Hippocampal formation (tissue), 2 donors: ENCODE data around the gene NFIB.

ENCODE experiments used
- DNase-seq, 2 donors: peaks; one replicate each; lab custom pipeline; 2025; lab: John Stamatoyannopoulos, UW

Gene NFIB

DNA sequence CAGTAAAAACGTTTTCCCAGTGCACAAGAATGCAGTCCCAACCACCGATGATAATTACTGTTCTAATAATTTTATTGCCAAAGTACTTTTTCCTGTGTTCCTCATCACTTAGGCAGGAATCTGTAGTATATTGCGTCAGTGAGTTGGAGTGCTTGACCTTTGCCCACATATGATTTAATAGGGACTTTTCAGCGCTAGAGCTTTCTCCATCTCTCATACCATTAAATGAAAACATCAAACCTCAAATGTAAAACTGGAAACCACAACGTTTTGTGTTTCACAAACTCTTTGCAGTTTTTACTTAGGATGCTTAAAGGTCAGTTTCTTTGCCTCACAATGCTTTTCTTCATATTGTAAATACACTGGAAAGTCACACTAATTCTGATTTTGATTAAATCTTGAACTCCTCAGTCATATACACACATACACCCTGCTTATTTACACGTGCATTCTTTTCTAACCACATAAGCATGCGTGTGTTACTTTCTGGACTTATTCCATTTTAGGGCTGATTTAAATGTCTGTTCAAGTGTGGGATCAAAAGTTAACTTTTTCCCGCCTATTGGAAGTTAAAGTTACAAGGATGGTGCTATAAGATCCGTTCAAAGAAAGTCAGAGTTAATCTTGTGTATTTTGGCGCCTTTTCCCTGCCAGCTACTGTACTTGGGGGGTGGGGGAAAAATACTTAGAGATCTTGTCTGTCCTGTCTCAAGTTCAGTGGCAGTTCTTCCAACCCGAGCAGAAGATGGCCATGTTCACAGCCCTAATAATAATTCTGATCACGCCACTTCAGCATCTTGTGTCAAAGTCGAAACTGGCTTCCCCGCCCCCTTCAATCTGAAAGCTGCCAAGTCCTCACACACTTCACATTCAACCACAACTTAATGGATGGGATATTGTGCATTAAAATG lies 6.6 kb upstream of the NFIB start:
- DNase-seq: no peak

- no peak for DNase-seq
Measured at GRCh38 chr9:14318934-14319580, 5.1 kb upstream of the NFIB start.

DNA sequence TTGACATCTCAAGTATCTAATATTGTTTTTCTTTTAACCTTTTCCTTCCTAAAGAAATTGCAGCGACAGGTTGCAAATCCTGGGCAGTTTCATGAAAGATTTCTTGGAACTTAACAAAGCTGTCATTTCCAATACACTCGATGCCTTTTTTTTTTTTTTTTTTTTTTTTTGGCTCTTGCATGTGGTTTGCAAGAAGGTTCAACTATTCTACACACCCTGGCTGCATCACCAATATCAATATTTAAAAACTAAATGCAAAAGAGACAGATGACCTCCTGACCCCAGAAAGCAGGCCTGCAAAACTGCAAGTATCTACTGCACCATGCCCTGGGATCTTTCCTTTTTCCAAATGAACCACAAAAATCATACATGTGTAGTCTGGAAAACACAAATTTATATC lies 4.4 kb upstream of the NFIB start:
- no peak for DNase-seq

DNA sequence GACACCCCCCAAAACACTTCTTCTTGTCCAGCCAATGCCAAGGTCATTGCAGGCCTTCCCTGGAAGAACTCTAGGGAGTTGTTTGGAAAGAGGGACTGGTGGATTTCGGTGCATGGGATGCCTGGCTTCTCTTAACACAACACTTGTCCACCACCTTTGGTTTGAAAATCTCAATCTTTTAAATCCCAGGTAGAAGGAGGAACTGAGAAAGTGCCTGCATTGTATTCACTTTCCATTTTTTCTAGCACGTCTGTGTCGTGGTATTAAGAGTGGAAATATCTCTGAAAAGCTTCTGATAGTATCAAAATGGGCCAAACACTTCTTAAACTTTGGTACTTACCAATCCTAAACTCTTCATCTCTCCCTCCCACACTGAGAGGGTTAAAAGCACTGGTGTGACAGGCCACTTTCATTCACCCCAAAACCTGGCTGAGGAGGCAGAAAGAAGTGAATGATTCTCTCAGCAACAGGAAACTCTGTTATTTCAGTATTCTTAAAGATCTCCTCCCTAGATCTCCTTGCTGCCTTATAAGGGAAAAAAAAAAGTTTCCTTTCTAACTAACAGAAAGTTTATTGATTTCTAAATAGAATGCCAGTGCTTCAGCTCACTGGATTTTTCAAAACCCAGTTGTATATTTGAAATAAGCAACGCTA lies 3.9 kb upstream of the NFIB start:
- no peak for DNase-seq

- DNase-seq: no peak
Measured at GRCh38 chr9:14316602-14317300, 2.8 kb upstream of the NFIB start.

DNA sequence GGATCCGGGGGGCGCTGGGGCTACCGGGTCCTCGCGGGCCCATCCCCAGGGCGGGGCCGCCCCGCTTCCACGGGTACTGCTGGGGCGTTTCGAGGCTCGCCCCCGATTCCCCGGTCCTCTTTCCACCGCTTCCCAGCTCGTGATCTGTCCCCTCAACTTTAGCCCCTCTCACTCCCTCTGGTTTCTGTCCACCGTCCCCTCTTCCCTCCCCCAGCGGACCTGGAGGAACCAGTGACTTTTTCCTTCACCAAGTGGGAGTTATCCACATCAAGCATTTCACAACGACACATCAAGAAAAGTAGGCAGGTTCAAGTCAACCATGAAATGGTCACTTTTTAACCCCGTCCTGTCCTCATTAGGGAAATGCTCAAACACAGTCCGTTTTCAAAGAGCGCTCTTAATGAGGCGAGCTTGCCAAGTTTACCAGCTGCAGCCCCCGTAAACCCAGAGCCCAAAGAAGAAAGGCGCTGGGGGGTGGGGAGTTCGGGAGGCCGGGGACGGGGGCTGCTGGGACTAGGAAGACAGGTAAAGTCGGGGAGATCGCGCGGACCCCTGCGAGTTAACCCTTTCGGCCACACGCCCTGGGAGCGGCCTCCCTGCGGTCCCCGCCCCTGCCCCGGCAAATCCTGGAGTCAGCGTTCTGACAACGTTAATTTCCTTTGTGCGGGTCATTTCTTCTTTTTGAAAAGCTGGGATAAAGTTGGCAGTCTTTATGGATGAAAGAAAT lies 2.1 kb upstream of the NFIB start:
- DNase-seq: no peak

GRCh38 chr9:14314929-14315874 lies 1.3 kb upstream of the NFIB start:
- peak in 1 of 2 donors; percentile 89 for DNase-seq

DNA sequence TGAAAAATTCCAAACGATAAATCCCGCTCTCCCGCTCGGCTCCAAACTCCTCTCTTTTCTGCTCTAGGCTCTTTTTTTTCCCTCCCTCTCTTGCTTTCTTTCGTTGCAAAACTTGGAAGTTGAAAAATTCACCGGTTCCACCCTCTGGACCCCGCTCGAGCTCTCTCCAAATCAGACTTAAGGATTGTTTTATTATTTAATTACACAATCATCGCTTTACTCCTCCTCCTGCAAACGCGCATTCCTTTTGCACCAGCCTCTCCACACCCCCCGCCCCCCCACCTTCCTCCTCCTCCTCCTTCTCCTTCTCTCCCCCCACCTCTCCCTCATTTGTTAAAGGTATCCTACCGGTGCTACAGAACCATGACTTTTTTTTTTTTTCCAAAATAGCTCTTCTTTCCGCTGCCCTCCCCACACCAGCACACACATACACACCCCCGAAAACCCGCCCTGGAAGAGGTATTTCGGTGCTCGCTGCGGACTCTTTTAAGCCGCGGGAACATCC lies 535 bp upstream of the NFIB start:
- DNase-seq: no peak

DNA sequence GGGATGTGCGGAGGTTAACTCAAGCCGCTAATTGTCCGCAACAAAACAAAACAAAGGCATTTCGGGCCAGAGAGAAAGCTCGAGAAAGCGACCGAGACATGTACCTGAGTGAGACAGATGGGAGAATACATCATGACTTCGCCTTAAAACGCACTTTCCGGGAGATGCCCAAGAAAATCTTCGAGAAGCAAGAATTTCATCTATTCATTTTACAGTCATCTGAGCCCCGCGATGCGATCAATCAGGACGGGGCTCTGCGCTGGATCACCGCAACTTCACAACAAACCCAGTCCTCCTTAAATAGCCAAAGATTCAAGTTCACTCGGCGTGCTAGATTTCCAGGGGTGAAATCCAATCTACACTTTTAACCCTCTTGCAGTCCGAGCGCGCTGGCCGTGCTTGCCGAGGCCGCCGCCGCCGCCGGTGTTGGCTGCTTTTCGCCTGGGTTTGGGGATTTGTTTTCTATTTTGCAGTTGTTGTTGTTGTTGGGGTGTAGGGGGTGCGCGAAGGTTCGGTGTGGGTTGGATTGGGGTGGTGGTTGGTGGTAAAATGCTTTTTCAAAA lies 482 bp downstream of the NFIB start:
- no peak for DNase-seq

- DNase-seq: no peak
Measured at GRCh38 chr9:14312719-14313377, 1.1 kb downstream of the NFIB start.

- DNase-seq: no peak
Measured at GRCh38 chr9:14311956-14312685, 1.8 kb downstream of the NFIB start.

GRCh38 chr9:14311171-14311949 lies 2.6 kb downstream of the NFIB start:
- DNase-seq: no peak

DNA sequence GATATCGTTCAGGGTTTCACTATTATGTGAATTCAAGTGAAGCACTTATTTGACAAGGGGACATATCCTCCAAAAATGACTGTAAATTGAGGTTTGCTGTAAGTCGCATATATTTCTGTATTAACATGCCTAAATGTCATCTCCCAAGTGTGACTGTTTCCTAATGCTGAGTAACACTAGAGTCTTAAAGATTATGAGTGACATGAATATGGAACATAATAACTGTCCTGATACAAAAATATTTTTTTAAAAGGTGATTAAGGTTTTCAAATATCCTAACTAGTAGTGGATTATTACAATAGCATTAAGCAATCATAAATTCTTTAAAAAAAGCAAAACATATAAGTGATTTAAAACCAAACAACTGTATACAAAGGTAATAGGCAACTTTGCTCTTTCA lies 3.6 kb downstream of the NFIB start:
- DNase-seq: no peak

DNA sequence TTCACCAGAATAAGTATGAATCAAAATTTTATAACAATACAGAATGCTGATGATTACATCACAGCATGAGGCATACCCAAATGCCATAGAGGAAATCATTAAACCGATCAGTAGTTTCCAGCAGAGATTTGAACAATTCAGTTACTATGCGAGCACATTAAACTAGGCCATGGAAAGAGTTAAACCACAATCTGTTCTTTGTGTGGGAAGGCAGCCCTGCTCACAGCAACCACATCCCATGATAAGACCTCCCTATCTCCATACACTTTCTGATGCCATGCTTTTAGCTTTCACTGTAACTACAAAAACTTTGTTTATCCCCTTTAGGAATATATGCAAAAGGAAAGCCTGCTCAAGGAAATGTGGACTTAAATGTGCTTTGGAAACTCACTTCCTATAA lies 4.5 kb downstream of the NFIB start:
- no peak for DNase-seq

DNA sequence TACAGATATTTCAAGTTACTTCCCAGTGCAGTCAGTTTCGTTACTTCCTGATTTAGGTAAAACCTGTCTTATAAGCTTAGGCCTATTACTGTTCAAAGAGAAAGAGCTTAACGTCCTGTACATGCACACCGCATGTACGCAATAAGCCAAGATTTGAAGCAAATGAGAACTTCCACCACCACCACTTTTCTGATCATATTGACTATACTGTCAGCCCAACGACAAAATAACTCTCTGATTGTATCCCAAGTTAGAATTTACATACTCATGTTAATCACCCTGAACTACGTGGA lies 5.1 kb downstream of the NFIB start:
- no peak for DNase-seq

DNA sequence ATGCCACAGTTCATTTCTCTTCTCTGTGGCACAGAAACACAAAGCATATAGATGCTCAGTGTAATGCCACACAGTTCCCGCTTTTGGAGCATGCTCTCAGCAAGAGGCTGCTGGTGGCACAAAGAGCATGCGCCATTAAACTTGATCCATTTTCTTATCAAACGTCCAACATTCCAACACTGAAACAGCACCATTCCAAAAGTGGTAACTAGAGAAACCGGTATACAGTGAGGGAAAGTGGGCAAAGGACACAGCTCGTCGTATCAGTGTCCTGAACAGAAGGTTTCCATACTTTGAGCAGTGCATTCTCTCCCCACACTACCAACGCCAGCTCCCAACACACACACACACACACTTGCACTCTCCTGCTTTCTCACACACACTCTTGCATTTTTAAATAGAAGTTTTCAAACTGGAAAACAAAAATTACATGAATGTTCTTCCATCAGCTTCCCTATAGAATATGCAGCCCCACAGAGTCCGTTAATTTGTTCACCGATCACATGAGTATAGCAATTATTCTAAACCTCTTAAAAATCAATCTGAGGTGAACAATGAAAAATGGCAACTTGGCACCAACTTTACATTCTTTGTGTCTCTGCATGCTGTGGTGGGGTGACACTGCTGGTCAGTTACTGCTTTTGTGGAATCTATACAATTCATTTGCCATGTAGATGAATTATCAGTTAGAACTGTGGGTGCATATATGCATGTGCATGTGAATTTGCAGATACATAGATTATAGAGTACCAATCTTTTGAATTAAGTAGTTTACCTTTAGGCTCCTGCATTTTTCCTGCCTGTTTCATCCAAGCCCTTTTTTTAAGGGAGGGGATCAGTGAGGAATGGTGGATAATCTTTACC lies 5.7 kb downstream of the NFIB start:
- DNase-seq: no peak
